Keratinocyte (primary cell): ENCODE measurements around the gene MOGAT1.

Experiments used
- EZH2 ChIP-seq: IDR thresholded peaks from one replicate; pipeline ENCODE4 v1.6.1; 2012; ENCODE audit warnings: inconsistent platforms, mild to moderate bottlenecking, low read length, moderate library complexity
- TF ChIP-seq, protein P1 (sequence below), 3 experiments: IDR thresholded peaks in 1 of 3; conservative IDR thresholded peaks in 1 of 3; optimal IDR thresholded peaks in 1 of 3; 2 replicates in 2 of 3; 3 replicates in 1 of 3; pipeline versions ENCODE3 to v1.5.1; 2011; ENCODE audit warnings: low read length in 3 of 3, mild to moderate bottlenecking in 3 of 3, moderate library complexity in 2 of 3, control low read depth in 1 of 3, inconsistent platforms in 1 of 3; ENCODE audit not compliant: insufficient read depth in 2 of 3; ENCODE audit errors: extremely low read depth in 1 of 3

DNA sequence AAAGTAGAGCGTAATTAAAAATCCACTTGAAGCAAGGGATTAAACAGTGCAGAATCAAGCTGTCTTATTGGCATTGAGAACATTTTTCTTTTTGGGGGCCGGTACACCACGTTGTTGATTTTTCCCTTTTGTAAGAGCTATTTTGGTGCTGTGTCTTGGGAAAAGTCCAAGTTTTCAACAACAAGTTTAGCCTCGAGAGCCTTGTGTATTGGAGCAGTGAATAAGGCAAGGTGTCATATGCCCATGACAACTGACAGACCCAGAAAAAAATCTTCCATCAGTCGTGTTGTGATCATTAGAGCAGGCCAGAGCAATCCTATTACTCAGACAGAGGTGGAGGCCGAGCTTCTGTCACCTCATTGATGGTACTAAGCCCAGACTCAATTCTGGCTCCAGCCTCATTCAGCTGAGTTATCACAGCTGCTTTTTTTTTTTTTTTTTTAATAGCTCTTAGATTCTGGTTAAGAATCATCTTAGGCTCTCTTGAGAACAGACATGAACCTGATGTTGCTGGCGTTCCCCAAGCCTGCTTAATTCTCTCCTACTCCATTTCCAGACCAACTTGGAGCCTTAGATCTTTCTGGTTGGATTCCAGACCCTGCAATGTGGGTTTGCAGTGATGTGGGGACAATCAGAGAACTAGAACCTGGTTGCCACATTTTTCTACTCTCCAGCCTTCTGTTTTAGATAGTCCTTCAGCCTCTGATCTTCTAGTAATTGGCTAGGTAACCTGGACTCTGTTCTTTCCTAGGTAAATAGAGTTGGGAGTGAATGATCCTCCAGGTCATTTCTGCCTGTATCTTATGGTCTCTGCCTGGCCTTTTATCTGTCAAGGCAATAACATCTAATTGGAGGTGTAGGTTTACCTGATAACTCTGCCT is 43.1 kb downstream of the MOGAT1 start:
- TF ChIP-seq, protein P1, sequence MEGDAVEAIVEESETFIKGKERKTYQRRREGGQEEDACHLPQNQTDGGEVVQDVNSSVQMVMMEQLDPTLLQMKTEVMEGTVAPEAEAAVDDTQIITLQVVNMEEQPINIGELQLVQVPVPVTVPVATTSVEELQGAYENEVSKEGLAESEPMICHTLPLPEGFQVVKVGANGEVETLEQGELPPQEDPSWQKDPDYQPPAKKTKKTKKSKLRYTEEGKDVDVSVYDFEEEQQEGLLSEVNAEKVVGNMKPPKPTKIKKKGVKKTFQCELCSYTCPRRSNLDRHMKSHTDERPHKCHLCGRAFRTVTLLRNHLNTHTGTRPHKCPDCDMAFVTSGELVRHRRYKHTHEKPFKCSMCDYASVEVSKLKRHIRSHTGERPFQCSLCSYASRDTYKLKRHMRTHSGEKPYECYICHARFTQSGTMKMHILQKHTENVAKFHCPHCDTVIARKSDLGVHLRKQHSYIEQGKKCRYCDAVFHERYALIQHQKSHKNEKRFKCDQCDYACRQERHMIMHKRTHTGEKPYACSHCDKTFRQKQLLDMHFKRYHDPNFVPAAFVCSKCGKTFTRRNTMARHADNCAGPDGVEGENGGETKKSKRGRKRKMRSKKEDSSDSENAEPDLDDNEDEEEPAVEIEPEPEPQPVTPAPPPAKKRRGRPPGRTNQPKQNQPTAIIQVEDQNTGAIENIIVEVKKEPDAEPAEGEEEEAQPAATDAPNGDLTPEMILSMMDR (optimal IDR thresholded peaks at IDR 0.05 in 1 of 3, IDR thresholded peaks at IDR 0.05 in 1 of 3, conservative IDR thresholded peaks at IDR 0.05 in 1 of 3; ENCODE audit: extremely low read depth in 1 of 3, insufficient read depth in 2 of 3, low read length in 3 of 3) = no peak
- TF ChIP-seq EZH2 = no peak
